GM12864 (cell line): ENCODE measurements around the gene SORCS2.

ENCODE experiments used
- DNase-seq: peaks from one replicate; pipeline ENCODE4 v3.0.0-alpha.2; 2011; ENCODE audit warnings: low read depth
- H3K4me3 ChIP-seq: 2 replicates; pipeline ENCODE4 v1.5.1; 2011; ENCODE audit warnings: mild to moderate bottlenecking, low read depth, low read length, control low read depth
- CTCF ChIP-seq: IDR thresholded peaks from 2 replicates; pipeline ENCODE4 v1.5.1; 2011; ENCODE audit warnings: low read depth, mild to moderate bottlenecking, moderate library complexity, low read length, control low read depth, inconsistent platforms; ENCODE audit errors: missing control alignments

Gene SORCS2

GRCh38 chr4:7653510-7654369, 461.4 kb downstream of the SORCS2 start:
- no peak overlapping the region for H3K4me3 ChIP-seq
- TF ChIP-seq CTCF: no peak
- DNase-seq: no peak

GRCh38 chr4:7654550-7655445, 462.5 kb downstream of the SORCS2 start:
- no peak for TF ChIP-seq CTCF
- no peak overlapping the region for H3K4me3 ChIP-seq
- no peak for DNase-seq

GRCh38 chr4:7655511-7656243, 463.3 kb downstream of the SORCS2 start:
- no peak overlapping the region for H3K4me3 ChIP-seq
- no peak for DNase-seq
- TF ChIP-seq CTCF: no peak

- DNase-seq: no peak
- no peak for TF ChIP-seq CTCF
- H3K4me3 ChIP-seq: no peak overlapping the region
These were observed 464.0 kb downstream of the SORCS2 start for GRCh38 chr4:7656244-7656800.

- DNase-seq: no peak
- H3K4me3 ChIP-seq: no peak overlapping the region
- no peak for TF ChIP-seq CTCF
These were observed 465.4 kb downstream of the SORCS2 start for GRCh38 chr4:7657545-7658297.
